ENCODE results near the gene DDX6. TPM values are rescaled to one million over a fixed set of nuclear protein-coding genes. Genes with fewer than 3 reads are reported as not detected.
A peak's percentile ranks its signal among the peaks of the same experiment; 100 is the strongest.
"Not testable (repeated sequence)": the region's sequence is repeated elsewhere in the genome, so short reads cannot be mapped to it uniquely, and the experiment has no call there.

DDX6 gene
- total and polyA plus RNA-seq, 3 donors from 2014 or later, result 63.5 to 124 (median 105) TPM

GRCh38 chr11:118771547-118772288, 19.2 kb downstream of the DDX6 start:
- H3K27ac ChIP-seq, result peak overlapping the region in 1 of 2 donors; percentile 15
- DNase-seq, result no peak
- no peak overlapping the region for H3K4me3 ChIP-seq
- TF ChIP-seq POLR2A (IDR thresholded peaks at IDR 0.05) (no peak), CTCF (IDR thresholded peaks at IDR 0.05) (no peak)
- WGBS, 2 donors, result 48 to 51% methylated on average over 4 of the region's 4 CpGs
- H3K9me3 ChIP-seq, result no peaks in the 10 kb centered on the region
- H3K36me3 ChIP-seq (ENCODE audit: low read depth, missing control alignments), result no peaks in the 10 kb centered on the region
- intact Hi-C loops (cut with DNase I; ENCODE audit: low total_unique reads), result no loop called here
- no peaks in the 10 kb centered on the region for H3K27me3 ChIP-seq
- H3K4me1 ChIP-seq, result peaks cover 24% of the 10 kb centered on the region

GRCh38 chr11:118768690-118769089, 22.3 kb downstream of the DDX6 start:
- DNase-seq, result no peak
- H3K4me3 ChIP-seq, result no peak overlapping the region
- H3K27ac ChIP-seq, result no peak overlapping the region
- intact Hi-C loops (cut with DNase I; ENCODE audit: low total_unique reads), result no loop called here
- WGBS, 2 donors, result 69 to 70% methylated on average over 3 of the region's 3 CpGs
- no peaks in the 10 kb centered on the region for H3K36me3 ChIP-seq (ENCODE audit: low read depth, missing control alignments)
- H3K9me3 ChIP-seq, result no peaks in the 10 kb centered on the region
- H3K27me3 ChIP-seq, result no peaks in the 10 kb centered on the region
- no peak for TF ChIP-seq CTCF (IDR thresholded peaks at IDR 0.05)
- TF ChIP-seq POLR2A (IDR thresholded peaks at IDR 0.05), result no peak
- H3K4me1 ChIP-seq, result peaks cover 21% of the 10 kb centered on the region

GRCh38 chr11:118766035-118766434, 24.9 kb downstream of the DDX6 start:
- TF ChIP-seq POLR2A (IDR thresholded peaks at IDR 0.05), result no peak
- no peak for TF ChIP-seq CTCF (IDR thresholded peaks at IDR 0.05)
- no peak overlapping the region for H3K27ac ChIP-seq
- no peaks in the 10 kb centered on the region for H3K9me3 ChIP-seq
- no peaks in the 10 kb centered on the region for H3K27me3 ChIP-seq
- H3K4me1 ChIP-seq, result peaks cover 8% of the 10 kb centered on the region
- no peak for DNase-seq
- no peak overlapping the region for H3K4me3 ChIP-seq
- WGBS, 2 donors, result 92 to 94% methylated on average over 4 of the region's 4 CpGs
- intact Hi-C loops (cut with DNase I; ENCODE audit: low total_unique reads), result no loop called here
- no peaks in the 10 kb centered on the region for H3K36me3 ChIP-seq (ENCODE audit: low read depth, missing control alignments)

GRCh38 chr11:118765095-118765691, 25.8 kb downstream of the DDX6 start:
- H3K27me3 ChIP-seq; H3K9me3 ChIP-seq; DNase-seq; intact Hi-C loops (cut with DNase I; ENCODE audit: low total_unique reads); H3K4me1 ChIP-seq; H3K36me3 ChIP-seq (ENCODE audit: low read depth, missing control alignments); H3K4me3 ChIP-seq; H3K27ac ChIP-seq: not testable (repeated sequence)
- WGBS, 2 donors, result 93 to 94% methylated on average over 6 of the region's 6 CpGs

GRCh38 chr11:118763041-118763440, 27.9 kb downstream of the DDX6 start:
- Histone ChIP-seq H3K4me1 (peaks cover 3% of the 10 kb centered on the region), H3K4me3 (no peak overlapping the region), H3K36me3 (ENCODE audit: low read depth, missing control alignments) (no peaks in the 10 kb centered on the region), H3K9me3 (no peaks in the 10 kb centered on the region), H3K27me3 (no peaks in the 10 kb centered on the region), H3K27ac (no peak overlapping the region)
- intact Hi-C loops (cut with DNase I; ENCODE audit: low total_unique reads), result no loop called here
- TF ChIP-seq CTCF (IDR thresholded peaks at IDR 0.05) (no peak), POLR2A (IDR thresholded peaks at IDR 0.05) (no peak)
- no peak for DNase-seq
- 62 to 63% methylated on average over 2 of the region's 2 CpGs for WGBS, 2 donors

- H3K27ac ChIP-seq; H3K36me3 ChIP-seq (ENCODE audit: low read depth, missing control alignments); H3K9me3 ChIP-seq; H3K27me3 ChIP-seq; DNase-seq; H3K4me1 ChIP-seq; intact Hi-C loops (cut with DNase I; ENCODE audit: low total_unique reads); H3K4me3 ChIP-seq: not testable (repeated sequence)
- 88 to 95% methylated on average over 10 of the region's 10 CpGs for WGBS, 2 donors
Observed at GRCh38 chr11:118761981-118762380, 29.0 kb downstream of the DDX6 start.
